ENCODE results near the gene BTBD18.
"Not testable (repeated sequence)": the region's sequence is repeated elsewhere in the genome, so short reads cannot be mapped to it uniquely, and the experiment has no call there.

Gene BTBD18

DNA sequence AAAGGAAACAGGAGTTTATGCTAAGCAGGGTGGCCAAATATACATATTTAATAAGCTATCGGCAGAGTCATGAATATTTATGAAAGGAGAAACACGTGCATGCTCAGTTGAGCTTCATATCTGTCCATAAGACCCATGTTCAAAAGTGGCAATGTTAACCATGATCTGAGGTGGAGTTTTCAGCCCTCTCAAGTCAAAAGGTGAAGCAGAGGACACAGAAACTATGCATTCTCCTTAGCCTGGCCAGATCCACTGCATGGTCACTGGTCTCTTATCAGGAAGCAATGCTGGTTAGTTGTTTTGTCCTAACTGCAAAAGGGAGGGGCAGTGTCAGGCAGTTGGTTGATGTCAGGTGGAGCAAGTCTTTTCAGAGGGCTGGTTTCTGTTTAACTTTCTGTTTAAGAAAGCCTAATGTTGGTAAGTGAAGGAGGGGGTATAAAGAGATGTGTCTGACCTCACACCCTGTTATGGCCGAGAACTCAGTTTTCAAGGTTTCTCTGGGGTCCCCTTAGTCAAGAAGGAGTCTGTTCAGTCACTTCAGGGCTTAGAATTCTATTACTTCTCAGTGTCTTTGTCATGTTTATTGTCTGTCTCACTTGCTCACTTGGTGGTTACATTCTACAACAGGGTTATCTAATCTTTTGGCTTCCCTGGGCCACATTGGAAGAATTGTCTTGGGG is 15.9 kb downstream of the BTBD18 start:
- DNase-seq (ENCODE audit: extremely low spot score, insufficient read length, low read depth): no peak
- no peak for FAIRE-seq

DNA sequence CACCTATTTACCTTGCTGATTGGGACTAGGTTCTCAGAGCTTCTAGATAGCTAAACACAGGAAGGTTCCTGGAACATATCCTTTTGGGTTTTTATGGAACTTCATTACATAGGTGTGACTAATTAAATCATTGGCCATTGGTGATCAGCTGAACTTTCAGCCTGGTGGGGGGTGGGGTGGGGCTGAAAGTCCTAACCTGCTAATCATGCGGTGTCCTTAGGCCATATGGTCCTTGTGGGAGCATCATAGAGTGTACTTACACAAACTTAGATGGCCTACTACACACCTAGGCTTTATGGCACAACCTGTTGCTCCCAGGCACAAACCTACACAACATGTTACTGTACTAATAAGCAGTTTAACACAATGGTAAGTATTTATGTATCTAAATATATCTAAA is 19.0 kb downstream of the BTBD18 start:
- FAIRE-seq: no peak
- DNase-seq (ENCODE audit: extremely low spot score, insufficient read length, low read depth): no peak

DNA sequence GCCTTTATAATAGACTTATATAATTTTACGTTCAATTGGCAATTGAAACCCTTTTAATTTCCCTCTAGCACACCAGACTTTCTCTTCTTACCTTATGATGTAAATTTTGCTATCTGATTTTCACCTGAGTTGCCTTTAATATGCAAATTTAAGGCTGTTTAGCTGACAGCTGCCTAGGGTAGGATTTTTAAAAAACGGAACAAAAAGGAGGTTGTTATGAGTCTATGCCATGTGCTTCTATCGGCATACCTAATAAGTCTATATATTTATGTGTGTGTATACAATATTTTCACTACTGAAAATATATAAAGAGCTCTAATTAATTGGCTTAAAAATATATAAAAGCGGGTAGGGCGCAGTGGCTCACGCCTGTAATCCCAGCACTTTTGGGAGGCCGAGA is 22.1 kb downstream of the BTBD18 start:
- FAIRE-seq (no peak), DNase-seq (ENCODE audit: extremely low spot score, insufficient read length, low read depth) (no peak)

DNA sequence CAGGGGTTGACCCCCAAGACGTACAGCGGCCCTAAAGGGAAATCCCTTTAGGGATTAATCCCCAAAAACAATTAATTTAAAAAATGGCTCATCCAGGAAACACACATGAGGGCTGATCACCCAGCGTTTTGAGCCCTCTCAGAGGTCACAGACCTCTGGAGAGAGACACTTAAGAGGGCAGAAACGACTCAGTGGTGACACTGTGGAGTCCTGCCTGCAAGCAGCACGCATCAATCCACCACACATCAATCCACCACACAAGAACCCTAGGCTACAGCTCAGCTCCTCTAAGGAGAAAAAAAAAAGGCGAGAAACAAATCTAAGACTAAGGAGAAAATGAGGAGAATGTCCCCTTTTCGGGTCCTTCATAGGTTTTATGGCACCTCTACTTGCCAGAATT is 22.8 kb downstream of the BTBD18 start:
- no peak for FAIRE-seq
- DNase-seq (ENCODE audit: extremely low spot score, insufficient read length, low read depth): no peak

DNA sequence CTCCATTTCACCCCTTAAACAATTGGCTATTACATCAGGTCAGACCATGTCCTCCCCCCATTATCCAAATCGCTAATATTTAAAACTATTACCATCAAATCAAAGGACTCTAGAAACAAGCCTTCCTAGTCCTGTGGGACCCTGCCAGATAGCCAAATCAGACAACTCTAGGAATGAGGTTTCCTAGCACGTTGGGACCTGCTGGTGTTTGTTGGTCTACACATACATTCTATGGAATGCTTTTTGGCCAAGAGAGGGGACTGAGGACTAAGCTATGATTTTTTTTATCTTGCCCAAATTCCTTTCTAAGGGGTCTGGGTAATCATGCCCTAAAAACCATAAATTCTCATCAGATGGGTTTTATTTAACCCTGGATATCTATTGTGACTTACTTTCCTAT is 24.4 kb downstream of the BTBD18 start:
- DNase-seq (ENCODE audit: extremely low spot score, insufficient read length, low read depth) (no peak), FAIRE-seq (no peak)

DNA sequence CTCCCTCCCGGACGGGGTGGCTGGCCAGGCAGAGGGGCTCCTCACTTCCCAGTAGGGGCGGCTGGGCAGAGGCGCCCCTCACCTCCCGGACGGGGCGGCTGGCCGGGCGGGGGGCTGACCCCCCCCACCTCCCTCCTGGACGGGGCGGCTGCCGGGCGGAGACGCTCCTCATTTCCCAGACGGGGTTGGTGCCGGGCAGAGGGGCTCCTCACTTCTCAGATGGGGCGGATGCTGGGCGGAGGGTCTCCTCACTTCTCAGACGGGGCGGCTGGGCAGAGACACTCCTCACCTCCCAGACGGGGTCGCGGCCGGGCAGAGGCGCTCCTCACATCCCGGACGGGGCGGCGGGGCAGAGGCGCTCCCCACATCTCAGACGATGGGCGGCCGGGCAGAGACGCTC is 34.9 kb downstream of the BTBD18 start:
- not testable (repeated sequence) for DNase-seq (ENCODE audit: extremely low spot score, insufficient read length, low read depth); FAIRE-seq

DNA sequence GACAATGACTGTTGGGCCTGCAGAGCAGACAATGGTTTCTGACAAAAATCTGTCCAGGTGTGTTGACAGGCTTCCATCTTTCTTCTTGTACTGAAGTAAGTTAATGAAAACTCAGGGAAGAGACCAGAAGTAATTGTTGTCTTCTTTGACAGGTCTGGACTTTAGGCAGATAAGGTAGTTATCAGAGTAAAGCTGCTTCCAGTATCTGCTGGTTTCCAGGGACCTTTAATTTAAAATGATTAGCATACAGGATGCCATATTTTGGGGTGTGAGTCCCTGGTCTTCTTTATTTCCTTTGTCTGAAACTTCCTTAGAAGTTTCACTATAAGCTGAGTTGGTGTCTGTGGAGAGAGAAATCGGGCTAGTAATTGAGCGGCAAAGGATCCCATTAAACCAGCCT is 37.8 kb downstream of the BTBD18 start:
- DNase-seq (ENCODE audit: extremely low spot score, insufficient read length, low read depth) (no peak), FAIRE-seq (no peak)

DNA sequence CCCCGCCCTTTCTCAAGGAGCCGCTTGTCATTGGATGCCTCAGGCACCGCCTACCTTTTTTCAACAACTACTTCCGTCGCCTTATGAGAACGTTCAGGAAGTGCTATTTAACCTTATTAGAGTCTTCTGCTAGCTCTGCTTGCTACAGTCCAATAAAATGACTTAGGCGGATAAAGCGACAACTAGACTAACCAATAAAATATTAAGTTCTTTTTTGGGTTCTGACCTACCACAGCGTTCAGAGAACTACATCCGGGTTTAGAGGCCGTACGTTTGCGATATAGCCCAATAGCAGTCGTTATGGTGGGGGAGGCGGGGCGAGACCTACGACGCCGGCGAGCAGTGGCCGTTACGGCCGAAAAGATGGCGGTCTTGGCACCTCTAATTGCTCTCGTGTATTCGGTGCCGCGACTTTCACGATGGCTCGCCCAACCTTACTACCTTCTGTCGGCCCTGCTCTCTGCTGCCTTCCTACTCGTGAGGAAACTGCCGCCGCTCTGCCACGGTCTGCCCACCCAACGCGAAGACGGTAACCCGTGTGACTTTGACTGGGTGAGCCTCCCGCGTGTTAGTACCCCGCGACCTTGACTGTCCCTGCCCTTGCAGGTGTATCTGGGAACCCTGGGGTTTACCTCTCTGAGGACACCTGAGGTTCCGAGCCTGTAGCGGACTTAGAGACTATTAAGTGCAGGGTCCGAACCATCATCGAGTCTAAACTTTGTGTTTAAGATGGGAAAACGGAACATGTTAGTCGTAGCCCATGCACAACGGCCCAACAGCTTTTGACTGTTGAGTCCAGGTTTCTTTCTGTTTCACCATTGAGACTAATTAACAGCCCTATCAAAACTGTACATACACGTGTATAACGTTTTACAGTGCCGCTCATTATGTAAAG is 39.1 kb downstream of the BTBD18 start, which contains the start of gene TMX2:
TMX2 (plus strand) TSS at position 338 of the 895 bp plus-strand sequence; CDS start at position 364, 26 bp downstream.
- DNase-seq (ENCODE audit: extremely low spot score, insufficient read length, low read depth): peak; percentile 68
- peak; percentile 99 for FAIRE-seq

DNA sequence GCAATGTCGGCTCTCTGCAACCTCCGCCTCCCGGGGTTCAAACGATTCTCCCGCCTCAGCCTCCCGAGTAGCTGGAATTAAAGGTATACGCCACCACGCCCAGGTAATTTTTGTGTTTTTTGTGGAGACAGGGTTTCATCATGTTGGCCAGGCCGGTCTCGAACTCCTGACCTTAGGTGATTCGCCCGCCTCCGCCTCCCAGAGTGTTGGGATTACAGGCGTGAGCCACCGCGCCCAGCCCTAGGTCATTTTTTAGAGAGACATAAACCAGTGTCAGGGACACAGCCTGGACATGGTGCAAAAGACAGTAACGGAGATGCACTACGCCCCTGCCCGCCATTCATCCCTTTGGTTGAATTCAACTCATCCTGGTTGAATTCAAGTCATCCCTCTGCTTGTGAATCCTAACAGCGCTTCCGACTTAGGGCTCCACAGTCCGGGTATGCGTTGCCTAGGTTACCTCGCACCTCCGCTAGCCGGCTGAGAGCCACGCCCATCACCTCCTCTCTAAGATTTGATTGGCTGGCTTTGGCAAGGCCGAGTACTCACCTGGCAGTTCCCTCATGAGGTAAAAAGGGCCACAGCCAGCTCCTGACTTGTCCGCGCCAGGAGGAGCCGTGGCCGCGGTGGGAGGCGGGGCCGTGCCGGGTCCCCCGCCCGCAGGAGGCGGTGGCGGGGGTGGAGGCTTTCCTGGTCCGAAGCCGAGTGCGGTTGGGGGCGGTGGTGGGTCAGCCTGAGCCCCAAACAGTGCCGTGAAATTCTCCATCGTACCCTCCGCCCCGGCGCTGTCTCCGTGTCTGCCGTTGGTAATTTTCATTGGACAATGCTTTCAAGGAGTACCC is 40.0 kb downstream of the BTBD18 start, which contains the start of gene MED19:
MED19 (minus strand) TSS at position 802 of the 842 bp plus-strand sequence; CDS start at position 766, 36 bp downstream.
- DNase-seq (ENCODE audit: extremely low spot score, insufficient read length, low read depth) (peak; percentile 58), FAIRE-seq (no peak)

DNA sequence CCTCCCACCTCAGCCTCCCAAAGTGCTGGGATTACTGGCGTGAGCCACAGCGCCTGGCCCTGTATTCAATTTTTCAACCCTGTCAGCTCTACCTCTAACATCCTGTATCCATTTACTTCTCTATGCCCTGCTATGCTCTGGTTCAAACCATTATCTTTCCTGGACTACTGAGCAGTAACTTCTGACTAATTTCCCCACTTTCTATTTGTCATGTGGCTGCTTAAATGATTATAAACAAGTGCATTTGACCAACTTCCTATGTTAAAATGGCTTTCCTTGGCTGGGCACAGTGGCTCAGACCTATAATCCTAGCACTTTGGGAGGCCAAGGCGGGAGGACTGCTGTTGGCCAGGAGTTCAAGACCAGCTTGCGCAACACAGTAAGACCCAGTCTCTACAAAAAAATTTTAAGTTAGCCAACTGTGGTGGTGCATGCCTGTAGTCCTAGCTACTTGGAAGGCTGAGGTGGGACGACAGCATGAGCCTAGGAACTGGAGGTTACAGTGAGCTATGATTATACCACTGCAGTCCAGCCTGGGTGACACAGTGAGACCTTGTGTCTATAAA is 41.7 kb downstream of the BTBD18 start:
- DNase-seq (ENCODE audit: extremely low spot score, insufficient read length, low read depth): no peak
- no peak for FAIRE-seq

DNA sequence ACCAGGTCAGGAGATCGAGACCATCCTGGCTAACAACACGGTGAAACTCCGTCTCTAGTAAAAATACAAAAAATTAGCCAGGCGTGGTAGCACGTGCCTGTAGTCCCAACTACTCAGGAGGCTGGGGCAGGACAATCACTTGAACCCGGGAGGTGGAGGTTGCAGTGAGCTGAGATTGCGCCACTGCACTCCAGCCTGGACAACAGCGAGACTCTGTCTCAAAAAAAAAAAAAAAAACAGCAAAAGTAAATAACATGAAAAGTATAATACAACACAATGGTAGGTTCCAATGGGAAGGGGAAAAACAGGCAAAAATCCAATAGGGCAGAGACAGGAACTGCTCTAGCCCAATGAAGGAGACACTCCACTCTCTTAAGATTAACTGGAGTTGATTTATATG is 46.2 kb downstream of the BTBD18 start:
- not testable (repeated sequence) for FAIRE-seq; DNase-seq (ENCODE audit: extremely low spot score, insufficient read length, low read depth)

DNA sequence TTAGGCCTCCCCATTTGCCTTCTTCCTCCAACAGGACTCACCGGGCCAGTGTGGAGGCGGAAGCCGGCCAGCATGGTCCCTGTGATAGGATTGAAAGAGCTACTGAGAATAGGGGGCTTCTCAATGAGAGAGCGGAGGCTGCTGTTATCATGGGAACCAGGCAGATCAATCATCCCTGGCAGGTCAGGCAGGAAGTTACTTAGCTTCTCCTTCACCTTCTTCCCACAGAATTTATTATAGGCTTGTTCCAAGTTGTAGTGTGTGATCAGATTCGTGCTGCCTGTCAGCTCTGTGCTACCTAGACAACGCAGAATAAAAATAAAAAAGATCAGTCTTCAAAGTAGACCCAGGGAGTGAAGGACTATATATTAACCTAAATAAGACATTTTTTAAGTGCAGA is 46.7 kb downstream of the BTBD18 start:
- FAIRE-seq (no peak), DNase-seq (ENCODE audit: extremely low spot score, insufficient read length, low read depth) (no peak)

DNA sequence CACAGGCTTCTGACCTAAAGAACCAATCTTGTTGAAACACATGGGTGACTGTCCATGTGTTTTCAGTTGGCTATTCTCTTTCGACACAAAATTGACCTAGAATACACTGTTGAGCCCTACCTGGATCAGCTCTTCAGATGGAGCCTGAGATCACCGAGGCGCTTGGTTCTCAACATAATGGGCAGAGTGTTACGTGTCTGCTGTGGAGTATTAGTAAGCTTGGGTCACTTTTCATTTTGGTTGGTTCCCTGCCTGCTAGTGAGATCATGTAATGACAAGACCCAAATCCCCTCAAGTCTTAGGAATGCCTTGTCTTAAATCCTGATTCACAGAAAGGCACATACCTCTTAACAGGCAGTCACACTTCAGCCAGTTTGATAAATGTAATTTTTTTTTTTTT is 48.3 kb downstream of the BTBD18 start:
- no peak for DNase-seq (ENCODE audit: extremely low spot score, insufficient read length, low read depth)
- FAIRE-seq: no peak

DNA sequence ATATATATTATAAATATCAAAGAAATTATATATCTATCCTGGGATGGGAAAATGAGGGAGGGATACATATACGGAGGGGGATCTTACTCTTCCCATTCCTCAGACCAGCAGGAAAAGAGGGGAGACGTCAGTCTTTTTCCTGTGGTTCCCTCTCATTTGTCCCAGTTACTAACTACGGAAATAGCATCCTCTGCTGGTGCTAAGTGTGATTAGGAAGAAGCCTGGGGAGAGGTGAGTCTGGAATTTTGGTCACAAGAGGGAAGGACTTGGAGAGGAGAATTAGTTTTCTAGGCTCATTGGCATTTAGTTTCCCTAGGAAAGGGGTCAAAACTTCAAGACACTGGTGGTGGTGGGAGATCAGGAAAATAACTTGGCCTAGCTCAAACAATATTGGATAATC is 51.2 kb downstream of the BTBD18 start:
- FAIRE-seq: no peak
- DNase-seq (ENCODE audit: extremely low spot score, insufficient read length, low read depth): no peak

DNA sequence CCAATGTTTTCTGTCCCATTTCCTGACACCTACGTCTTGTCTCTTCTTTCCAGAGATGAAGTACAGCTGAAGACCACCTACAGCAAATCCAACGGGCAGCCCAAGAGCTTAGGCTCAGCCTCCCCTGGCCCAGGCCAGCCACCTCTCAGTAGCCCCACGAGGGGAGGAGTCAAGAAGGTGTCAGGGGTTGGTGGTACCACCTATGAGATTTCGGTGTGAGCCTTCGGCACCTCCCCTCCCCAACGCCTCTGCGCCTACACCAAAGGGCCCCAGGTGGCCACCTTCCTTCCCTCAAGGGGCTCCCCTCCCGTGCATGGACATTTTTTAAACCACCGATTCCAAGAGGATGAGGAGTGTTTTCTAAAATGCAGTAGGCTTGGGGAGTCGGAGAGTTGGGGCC is 51.8 kb downstream of the BTBD18 start:
- no peak for FAIRE-seq
- DNase-seq (ENCODE audit: extremely low spot score, insufficient read length, low read depth): no peak

DNA sequence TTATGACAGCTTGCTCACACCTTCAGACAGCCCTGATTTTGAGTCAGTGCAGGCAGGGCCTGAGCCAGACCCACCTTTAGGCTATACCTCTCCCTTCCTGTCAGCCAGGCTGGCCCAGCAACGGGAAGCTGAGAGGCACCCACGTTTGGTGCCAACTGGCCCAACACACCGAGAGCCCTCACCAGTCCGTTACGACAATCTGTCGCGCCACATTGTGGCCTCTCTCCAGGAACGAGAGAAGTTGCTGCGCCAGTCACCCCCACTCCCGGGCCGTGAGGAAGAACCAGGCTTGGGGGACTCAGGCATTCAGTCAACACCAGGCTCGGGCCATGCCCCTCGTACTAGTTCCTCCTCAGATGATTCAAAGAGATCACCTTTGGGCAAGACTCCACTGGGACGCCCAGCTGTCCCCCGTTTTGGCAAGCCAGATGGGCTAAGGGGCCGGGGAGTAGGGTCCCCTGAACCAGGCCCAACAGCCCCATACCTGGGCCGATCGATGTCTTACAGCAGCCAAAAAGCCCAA is 52.7 kb downstream of the BTBD18 start:
- FAIRE-seq: no peak
- no peak for DNase-seq (ENCODE audit: extremely low spot score, insufficient read length, low read depth)
